ENCODE data around the gene TECPR2.

GRCh38 chr14:102457509-102457908, 94.8 kb downstream of the TECPR2 start:
- no peak for TF ChIP-seq POLR2A (IDR thresholded peaks at IDR 0.05)
- TF ChIP-seq, protein P1, sequence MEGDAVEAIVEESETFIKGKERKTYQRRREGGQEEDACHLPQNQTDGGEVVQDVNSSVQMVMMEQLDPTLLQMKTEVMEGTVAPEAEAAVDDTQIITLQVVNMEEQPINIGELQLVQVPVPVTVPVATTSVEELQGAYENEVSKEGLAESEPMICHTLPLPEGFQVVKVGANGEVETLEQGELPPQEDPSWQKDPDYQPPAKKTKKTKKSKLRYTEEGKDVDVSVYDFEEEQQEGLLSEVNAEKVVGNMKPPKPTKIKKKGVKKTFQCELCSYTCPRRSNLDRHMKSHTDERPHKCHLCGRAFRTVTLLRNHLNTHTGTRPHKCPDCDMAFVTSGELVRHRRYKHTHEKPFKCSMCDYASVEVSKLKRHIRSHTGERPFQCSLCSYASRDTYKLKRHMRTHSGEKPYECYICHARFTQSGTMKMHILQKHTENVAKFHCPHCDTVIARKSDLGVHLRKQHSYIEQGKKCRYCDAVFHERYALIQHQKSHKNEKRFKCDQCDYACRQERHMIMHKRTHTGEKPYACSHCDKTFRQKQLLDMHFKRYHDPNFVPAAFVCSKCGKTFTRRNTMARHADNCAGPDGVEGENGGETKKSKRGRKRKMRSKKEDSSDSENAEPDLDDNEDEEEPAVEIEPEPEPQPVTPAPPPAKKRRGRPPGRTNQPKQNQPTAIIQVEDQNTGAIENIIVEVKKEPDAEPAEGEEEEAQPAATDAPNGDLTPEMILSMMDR (IDR thresholded peaks at IDR 0.05) = no peak
